Measurements from ENCODE around the gene CREB3L2. TPM values are rescaled to one million over a fixed set of nuclear protein-coding genes. Genes with fewer than 3 reads are reported as not detected.

CREB3L2 gene
- total RNA-seq, 4 donors from 2014 or later = 10.9 to 24.5 (median 14.1) TPM

DNA sequence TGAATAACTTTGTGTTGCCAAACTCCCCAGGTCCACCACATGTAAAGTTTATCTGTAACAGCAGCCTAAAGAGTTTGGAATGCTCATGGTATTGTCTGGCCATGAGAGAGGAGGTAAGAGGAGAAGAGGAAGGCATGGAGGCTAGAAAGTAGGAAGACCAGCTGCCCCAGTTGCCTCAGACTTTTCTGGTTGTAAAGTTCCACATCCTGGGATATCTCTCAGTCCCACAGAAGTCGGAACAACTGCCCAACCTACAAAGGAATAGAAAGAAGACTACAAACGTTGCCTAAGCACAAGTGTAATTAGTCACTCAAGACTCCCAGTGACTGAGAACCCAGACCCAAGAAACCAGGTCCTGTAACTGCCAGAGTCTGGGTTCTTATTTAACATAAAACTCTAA lies 47.3 kb downstream of the CREB3L2 start:
- no peaks in the 10 kb centered on the region for H3K36me3 ChIP-seq
- peak overlapping the region; percentile 0 for H3K27ac ChIP-seq
- no peaks in the 10 kb centered on the region for H3K27me3 ChIP-seq
- 49% methylated on average over 2 of the region's 2 CpGs for WGBS
- H3K4me1 ChIP-seq = peaks cover 42% of the 10 kb centered on the region
- no peak for DNase-seq (ENCODE audit: low spot score in 2 of 2)
- no peaks in the 10 kb centered on the region for H3K9me3 ChIP-seq
- no peak for TF ChIP-seq POLR2AphosphoS5 (IDR thresholded peaks at IDR 0.05)
- TF ChIP-seq POLR2A (IDR thresholded peaks at IDR 0.05) = no peak
- TF ChIP-seq, protein P1, sequence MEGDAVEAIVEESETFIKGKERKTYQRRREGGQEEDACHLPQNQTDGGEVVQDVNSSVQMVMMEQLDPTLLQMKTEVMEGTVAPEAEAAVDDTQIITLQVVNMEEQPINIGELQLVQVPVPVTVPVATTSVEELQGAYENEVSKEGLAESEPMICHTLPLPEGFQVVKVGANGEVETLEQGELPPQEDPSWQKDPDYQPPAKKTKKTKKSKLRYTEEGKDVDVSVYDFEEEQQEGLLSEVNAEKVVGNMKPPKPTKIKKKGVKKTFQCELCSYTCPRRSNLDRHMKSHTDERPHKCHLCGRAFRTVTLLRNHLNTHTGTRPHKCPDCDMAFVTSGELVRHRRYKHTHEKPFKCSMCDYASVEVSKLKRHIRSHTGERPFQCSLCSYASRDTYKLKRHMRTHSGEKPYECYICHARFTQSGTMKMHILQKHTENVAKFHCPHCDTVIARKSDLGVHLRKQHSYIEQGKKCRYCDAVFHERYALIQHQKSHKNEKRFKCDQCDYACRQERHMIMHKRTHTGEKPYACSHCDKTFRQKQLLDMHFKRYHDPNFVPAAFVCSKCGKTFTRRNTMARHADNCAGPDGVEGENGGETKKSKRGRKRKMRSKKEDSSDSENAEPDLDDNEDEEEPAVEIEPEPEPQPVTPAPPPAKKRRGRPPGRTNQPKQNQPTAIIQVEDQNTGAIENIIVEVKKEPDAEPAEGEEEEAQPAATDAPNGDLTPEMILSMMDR (IDR thresholded peaks at IDR 0.05) = no peak
- no peak for TF ChIP-seq EP300 (IDR thresholded peaks at IDR 0.05)
- no peak overlapping the region for H3K4me3 ChIP-seq

DNA sequence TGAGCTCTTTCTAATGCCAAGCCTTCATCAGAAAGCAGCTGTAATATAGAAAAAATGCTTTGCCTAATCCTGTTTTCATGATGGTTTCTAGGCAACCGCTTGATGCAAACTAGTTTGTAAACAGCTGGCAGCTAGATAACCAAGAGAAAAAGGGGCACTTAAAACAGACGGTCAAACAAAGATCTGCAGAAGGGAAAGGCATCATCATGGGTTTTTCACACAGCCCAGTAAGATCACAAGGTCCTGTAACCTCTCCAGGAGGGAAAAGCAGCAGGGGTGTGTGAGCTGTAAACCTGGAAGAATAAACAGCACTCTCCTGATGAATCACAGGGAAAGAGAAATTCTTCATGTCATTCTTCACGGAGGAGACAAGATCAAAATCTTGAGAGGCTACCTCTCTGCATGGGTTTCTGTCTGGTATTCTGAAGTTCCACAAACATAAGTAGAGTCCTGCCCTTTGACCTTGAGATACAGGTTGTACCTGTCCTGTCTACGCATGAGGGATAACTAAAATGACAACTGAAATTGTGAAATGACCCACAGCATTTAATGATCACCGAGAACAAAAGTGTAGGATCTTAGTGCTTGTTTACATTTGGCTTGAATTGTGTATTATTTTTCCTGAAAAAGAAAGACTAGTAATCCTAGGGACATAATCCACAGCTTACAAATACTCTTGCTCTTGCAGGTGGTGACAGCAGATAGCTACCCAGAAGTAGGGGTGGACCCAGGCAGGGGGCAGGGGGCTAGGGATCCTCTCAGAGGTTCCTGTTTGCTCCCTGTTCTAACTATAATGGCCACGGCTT lies 48.0 kb downstream of the CREB3L2 start:
- no peak for DNase-seq (ENCODE audit: low spot score in 2 of 2)
- peak overlapping the region; percentile 32 for H3K27ac ChIP-seq
- H3K4me3 ChIP-seq = no peak overlapping the region
- no peaks in the 10 kb centered on the region for H3K27me3 ChIP-seq
- peaks cover 38% of the 10 kb centered on the region for H3K4me1 ChIP-seq
- 59% methylated on average over 6 of the region's 6 CpGs for WGBS
- no peaks in the 10 kb centered on the region for H3K36me3 ChIP-seq
- no peaks in the 10 kb centered on the region for H3K9me3 ChIP-seq
- TF ChIP-seq POLR2AphosphoS5 (IDR thresholded peaks at IDR 0.05) (no peak), EP300 (IDR thresholded peaks at IDR 0.05) (no peak), POLR2A (IDR thresholded peaks at IDR 0.05) (no peak)
- TF ChIP-seq, protein P1 (IDR thresholded peaks at IDR 0.05) = no peak

DNA sequence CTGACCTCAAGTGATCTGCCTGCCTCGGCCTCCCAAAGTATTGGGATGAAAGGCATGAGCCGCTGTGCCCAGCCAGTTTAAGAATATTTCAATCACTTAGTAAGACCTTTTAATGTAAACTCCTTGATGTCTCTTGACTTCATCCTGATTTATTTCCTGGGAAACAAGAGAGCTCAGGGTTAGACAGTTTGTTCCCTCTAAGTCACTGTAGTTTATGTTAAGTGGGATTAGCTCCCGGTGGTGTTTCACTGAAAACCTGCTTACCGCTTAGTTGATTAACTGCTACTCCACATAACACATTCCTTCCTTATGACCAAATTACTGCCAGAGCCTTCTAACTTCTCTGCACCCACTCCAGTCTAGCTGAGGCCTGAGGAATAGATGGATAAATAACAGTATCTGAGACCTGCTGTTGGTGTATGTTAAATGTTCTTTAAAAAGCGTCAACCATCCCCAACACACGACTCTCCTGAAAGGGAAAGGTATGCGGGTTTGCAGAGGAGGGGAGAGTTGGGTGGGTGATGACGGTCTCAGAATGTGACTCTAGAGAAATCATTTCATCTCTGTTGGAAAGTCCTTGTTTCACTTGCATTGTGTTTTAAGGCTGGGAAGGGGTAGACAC lies 48.7 kb downstream of the CREB3L2 start:
- no peaks in the 10 kb centered on the region for H3K27me3 ChIP-seq
- WGBS = 70% methylated on average over 8 of the region's 8 CpGs
- H3K36me3 ChIP-seq = no peaks in the 10 kb centered on the region
- TF ChIP-seq POLR2AphosphoS5 (IDR thresholded peaks at IDR 0.05) (no peak), EP300 (IDR thresholded peaks at IDR 0.05) (no peak), POLR2A (IDR thresholded peaks at IDR 0.05) (no peak)
- TF ChIP-seq, protein P1 (IDR thresholded peaks at IDR 0.05) = no peak
- H3K4me3 ChIP-seq = no peak overlapping the region
- H3K27ac ChIP-seq = peak overlapping the region; percentile 32
- no peak for DNase-seq (ENCODE audit: low spot score in 2 of 2)
- H3K9me3 ChIP-seq = no peaks in the 10 kb centered on the region
- peaks cover 31% of the 10 kb centered on the region for H3K4me1 ChIP-seq

DNA sequence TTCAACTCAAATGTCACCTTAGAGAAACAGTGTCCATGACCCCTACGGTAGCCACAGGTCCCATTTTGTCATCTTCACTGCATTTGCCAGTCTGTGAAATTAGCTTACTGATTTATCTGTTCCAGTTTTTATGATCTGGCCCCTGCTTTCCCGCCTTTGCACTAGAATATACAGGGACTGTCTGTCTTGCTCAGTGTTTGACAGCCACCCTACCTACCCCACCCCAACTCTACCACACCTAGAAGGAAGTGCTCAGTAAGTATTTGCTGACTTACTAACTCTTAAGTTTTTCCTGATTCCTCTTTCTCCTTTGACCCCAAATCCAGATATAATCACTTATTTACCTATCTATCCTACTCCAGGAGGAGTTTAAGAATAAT lies 49.5 kb downstream of the CREB3L2 start:
- Histone ChIP-seq H3K27ac (peak overlapping the region; percentile 26), H3K4me3 (no peak overlapping the region), H3K36me3 (no peaks in the 10 kb centered on the region), H3K9me3 (no peaks in the 10 kb centered on the region), H3K27me3 (no peaks in the 10 kb centered on the region), H3K4me1 (peaks cover 28% of the 10 kb centered on the region)
- DNase-seq (ENCODE audit: low spot score in 2 of 2) = no peak
- TF ChIP-seq, protein P1 (IDR thresholded peaks at IDR 0.05) = no peak
- TF ChIP-seq POLR2AphosphoS5 (IDR thresholded peaks at IDR 0.05) (no peak), EP300 (IDR thresholded peaks at IDR 0.05) (no peak), POLR2A (IDR thresholded peaks at IDR 0.05) (no peak)
- 83% methylated on average over 2 of the region's 2 CpGs for WGBS

DNA sequence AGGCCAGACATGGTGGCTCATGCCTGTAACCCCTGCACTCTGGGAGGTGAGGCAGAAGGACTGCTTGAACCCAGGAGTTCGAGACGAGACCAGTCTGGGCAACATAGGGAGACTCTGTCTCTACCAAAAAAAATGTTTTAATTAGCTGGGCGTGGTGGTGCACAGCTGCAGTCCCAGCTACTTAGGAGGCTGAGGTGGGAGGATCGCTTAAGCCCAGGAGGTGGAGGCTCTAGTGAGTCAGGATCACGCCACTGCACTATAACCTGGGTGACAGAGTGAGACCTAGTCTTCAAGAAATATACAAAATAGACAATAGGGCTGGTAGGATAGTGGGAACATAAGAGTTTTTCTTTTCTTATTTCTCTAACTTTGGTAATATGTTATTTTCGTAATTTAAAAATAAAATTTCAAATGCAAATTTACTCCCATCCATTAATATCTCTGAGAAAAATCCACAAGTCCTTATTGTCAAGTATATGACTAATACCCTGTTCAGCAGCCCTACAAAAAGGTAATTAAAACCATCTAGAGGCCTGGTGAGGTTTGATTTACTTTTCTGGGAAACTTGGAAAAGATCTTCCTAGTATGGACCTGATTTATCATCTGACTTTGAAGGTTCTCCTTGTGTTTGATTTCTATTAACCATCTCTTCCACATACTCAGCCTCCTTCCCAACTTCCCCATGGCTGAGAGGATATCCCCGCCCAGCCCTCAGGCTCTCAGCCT lies 50.0 kb downstream of the CREB3L2 start:
- DNase-seq (ENCODE audit: low spot score in 2 of 2) = no peak
- H3K4me1 ChIP-seq = peaks cover 23% of the 10 kb centered on the region
- no peaks in the 10 kb centered on the region for H3K27me3 ChIP-seq
- 93% methylated on average over 7 of the region's 7 CpGs for WGBS
- no peak overlapping the region for H3K27ac ChIP-seq
- H3K36me3 ChIP-seq = no peaks in the 10 kb centered on the region
- no peak overlapping the region for H3K4me3 ChIP-seq
- TF ChIP-seq, protein P1 (IDR thresholded peaks at IDR 0.05) = no peak
- TF ChIP-seq EP300 (IDR thresholded peaks at IDR 0.05) (no peak), POLR2A (IDR thresholded peaks at IDR 0.05) (no peak), POLR2AphosphoS5 (IDR thresholded peaks at IDR 0.05) (no peak)
- H3K9me3 ChIP-seq = no peaks in the 10 kb centered on the region

Measured in suprapubic skin (tissue), 4 donors.